Activated naive CD4-positive, alpha-beta T cell treated with anti-CD3 and anti-CD28 coated beads, Interleukin-2, amount 50 U/mL, for 72 hours (primary cell): ENCODE measurements around the gene HOXA11. TPM values are rescaled to one million over a fixed set of nuclear protein-coding genes. Genes with fewer than 3 reads are reported as not detected.

ENCODE experiments used
- ATAC-seq, 2 donors: fragments of 150-1000 bp; cut with Tn5 transposase; 2 replicates each; pipeline ENCODE4 v1.10.0; 2021; ENCODE audit warnings: mild to moderate bottlenecking in 2 of 2, moderate library complexity in 2 of 2
- DNase-seq, 2 donors: peaks; one replicate each; pipeline ENCODE4 v3.0.0; 2021 to 2022; ENCODE audit warnings: low spot score in 2 of 2
- H3K27ac Mint-ChIP-seq, 2 donors: one replicate each; pipeline ENCODE4 v1.8.0; 2022; ENCODE audit warnings: mild to moderate bottlenecking in 2 of 2, mixed read lengths in 2 of 2
- H3K36me3 Mint-ChIP-seq, 2 donors: one replicate each; pipeline ENCODE4 v1.8.0; 2022; ENCODE audit warnings: mixed read lengths in 2 of 2
- H3K9me3 Mint-ChIP-seq, 2 donors: one replicate each; pipeline ENCODE4 v1.8.0; 2022; ENCODE audit warnings: mixed read lengths in 2 of 2
- total RNA-seq, 2 donors: library from RNA; stranded (reverse); gene quantifications; one replicate each; pipeline ENCODE4 v1.2.3, GENCODE V29; 2022

HOXA11 gene
- total RNA-seq = not detected

DNA sequence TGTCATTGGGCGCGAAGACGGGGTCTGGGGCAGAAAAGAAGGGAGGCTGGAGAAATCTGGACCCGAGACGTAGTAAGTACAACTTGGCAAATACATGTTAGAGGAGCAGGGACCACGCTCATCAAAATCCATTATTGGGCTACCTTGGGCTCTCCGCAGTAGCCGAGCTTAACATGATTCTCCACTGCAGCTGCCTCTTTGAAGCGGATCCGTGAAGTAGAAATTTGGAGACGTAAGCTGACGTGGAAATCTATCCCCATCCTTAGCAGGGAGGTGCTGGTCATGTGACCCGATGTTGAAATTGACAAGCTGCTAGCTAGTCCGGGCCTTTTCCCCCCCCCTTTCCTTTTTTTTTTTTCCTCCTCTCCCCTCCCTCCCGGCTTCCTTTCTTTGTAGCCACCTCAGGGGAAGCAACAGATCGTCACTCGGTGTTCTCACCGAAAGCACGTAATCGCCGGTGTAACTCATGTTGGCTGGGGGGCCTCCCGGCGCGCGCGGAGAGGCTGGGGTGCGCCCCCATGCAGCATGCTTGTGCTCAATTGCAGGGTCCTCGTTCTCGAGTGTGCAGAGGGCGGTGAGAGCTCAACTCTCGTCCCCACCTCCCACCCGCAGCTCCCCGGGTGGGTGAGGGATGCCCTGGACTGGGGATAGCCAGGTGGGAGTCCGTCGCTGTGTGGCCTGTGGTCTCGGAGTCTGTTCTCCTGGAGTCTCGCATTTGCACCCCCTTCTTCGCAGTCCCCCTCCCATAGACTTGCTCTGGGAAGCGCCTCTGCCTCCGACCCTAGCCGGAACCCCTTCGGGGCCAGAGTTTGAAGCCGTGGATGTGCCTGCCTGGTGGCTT lies at the start of gene HOXA11:
Gene HOXA11 (minus strand): TSS at position 220 of the 841 bp plus-strand sequence. CDS start 88 bp downstream, at position 132.
- ATAC-seq = peak in 1 of 2 donors; percentile 14
- H3K27ac Mint-ChIP-seq = peak within 1 kb of the TSS in 1 of 2 donors; percentile 93

DNA sequence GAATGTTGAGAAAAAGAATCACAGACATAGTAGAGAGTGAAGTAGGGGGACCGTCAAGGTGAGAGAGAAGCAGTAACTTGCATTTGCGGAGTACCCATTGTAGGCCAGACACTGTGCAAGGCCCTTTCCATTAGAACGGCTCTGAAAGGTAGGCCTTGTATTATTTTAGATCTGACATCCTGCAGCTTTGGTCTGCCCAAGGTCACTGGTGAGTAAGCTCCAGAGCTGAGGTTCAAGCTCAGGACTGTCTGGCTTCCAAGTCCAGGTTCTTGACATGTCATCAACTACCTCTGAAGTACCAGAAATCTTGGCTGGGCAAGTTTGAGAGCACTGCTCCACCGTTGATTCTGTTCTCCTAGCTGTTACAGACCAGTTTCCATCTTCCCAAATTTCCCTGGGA lies 44.4 kb upstream of the HOXA11 start:
- ATAC-seq (no peak), DNase-seq (no peak)
- H3K27ac Mint-ChIP-seq = no peak overlapping the region
- no peaks in the 10 kb centered on the region for H3K9me3 Mint-ChIP-seq
- H3K36me3 Mint-ChIP-seq = no peaks in the 10 kb centered on the region

More for the DNA sequence above, at the start of gene HOXA11:
- Mint-ChIP-seq H3K9me3 (no peaks in the 10 kb centered on the region), H3K36me3 (peaks cover 0 to 15% of the 10 kb centered on the region in 2 donors)
- peak in 1 of 2 donors; percentile 45 for DNase-seq

DNA sequence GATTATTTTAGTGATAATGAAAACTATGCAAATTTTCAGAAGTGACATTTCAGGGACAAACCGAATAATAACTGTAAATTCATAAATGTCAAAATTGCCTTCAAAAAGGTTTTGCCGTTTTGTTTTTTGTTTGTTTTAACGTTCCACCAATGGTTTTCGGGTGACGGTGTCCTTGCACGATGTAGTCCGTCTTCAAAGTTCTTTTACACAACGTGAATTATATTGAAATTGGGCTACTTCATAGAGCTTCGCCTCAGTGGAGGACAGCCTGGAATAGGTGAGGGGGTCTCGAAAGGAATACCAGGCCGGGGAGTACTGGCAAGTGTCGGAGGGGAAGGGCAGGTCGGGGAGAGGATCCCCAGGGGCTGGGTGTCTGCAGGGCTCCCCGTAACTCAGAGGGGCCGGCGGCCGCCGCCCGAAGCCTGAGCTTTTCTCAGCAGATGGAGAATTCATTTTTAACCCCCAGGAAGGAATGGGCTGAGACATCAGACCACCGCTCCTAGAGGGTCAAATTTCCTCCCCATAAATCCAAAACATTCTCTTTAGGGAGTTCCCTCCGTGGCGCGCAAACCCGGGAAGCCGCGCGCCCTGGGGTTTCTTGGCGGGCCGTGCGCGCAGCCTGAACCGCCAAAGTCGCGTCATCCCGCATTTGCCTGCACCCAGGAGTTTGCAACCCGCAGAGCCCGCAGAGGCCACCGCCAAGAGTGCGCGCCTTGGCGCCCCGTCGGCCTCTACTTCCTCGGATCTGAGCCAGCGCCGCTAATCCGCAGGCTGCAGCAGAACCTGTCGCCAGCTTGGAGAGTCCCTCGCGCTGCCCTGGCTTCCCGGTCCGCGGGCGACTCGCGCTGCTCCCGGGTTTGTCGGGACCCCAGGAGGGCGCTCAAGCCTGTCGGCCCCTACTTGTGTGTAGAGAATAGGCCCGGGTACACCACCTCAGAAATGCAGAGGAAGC lies 40.2 kb upstream of the HOXA11 start:
- Mint-ChIP-seq H3K36me3 (no peaks in the 10 kb centered on the region), H3K27ac (no peak overlapping the region), H3K9me3 (no peaks in the 10 kb centered on the region)
- DNase-seq (no peak), ATAC-seq (no peak)

DNA sequence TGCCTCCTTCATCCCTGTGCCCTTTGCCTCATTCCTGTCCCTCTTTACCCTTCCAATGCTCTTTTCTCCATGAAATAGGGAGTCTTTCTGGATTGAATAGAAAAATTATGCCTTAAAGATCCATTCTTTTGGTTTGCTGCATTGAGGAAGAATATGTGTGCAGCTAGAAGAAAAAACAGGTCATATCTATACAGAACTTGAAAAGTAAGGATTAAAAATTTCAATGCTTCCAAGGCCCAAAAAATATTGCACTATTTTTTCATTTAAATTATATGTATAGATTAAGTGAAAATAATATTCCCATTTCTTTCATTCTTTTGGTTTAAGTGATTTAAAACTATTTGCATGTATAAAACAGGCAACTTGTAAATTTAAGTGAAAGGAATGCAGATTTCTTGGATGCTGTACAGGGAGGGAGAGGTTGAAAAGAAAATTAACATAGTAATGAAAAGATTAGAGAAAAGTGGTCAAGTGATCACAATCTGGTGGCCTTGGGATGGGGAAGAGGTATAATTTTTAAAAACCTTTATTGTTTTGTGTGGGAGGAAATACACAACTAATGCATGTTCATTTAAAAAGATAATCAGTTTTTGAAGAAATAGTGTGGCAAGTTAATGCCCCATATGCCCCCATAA lies 39.0 kb upstream of the HOXA11 start:
- no peaks in the 10 kb centered on the region for H3K36me3 Mint-ChIP-seq
- no peak for DNase-seq
- no peak overlapping the region for H3K27ac Mint-ChIP-seq
- ATAC-seq = no peak
- no peaks in the 10 kb centered on the region for H3K9me3 Mint-ChIP-seq

DNA sequence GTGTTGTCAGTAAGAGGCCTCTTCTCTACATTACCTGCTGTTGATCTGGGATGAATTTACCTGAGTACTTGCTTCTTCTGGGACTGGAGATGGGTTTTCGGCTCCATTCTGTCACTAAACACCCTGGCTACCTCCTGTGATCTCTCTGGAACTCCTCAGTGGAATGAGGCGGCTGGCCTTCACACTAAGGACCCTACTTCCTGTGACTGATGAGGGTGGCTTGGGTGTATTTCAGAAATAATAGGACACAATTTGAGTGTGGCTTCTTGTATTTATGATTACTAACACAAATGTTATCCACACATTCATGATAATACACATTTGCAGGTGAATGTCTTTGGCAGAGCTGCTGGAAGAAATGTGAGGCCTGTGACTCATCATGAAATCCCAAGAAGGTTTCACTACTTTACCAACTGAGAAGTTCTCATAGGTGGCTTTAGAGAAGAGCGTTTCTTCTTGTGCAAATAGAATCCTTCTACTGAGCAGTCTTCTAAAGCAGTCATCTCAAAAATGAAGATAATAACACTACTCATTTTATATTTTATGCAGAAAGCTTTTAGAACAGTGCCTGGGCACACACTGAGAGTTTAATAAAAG lies 36.3 kb upstream of the HOXA11 start:
- DNase-seq = no peak
- ATAC-seq = peak; percentile 18 to 89
- H3K27ac Mint-ChIP-seq = no peak overlapping the region
- no peaks in the 10 kb centered on the region for H3K36me3 Mint-ChIP-seq
- no peaks in the 10 kb centered on the region for H3K9me3 Mint-ChIP-seq

DNA sequence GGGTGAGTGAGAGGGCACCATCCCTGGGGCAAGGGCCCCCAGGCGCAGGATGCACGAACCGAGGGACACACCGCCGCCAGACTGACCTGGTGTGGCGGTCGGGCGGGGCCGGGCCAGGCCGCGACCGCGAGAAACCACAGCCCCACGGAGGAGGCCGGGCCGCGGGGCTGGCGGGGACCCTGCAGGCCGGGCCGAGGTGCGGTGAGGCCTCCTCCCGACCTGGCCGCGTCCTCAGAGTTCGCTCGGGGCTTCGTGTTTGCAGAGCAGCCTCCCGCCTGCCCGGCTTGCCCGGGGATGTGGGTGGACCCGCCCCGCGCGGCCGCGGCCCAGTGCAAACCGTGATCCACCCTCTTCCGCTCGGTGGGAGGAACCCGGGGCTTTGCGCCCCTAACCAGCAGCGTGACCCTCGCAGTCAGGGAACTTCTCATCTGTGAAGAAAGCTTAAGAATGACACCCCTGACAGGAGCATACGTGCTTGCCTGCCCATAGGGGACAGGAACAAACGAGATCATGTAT lies 35.5 kb upstream of the HOXA11 start:
- ATAC-seq (no peak), DNase-seq (no peak)
- no peak overlapping the region for H3K27ac Mint-ChIP-seq
- no peaks in the 10 kb centered on the region for H3K9me3 Mint-ChIP-seq
- no peaks in the 10 kb centered on the region for H3K36me3 Mint-ChIP-seq

DNA sequence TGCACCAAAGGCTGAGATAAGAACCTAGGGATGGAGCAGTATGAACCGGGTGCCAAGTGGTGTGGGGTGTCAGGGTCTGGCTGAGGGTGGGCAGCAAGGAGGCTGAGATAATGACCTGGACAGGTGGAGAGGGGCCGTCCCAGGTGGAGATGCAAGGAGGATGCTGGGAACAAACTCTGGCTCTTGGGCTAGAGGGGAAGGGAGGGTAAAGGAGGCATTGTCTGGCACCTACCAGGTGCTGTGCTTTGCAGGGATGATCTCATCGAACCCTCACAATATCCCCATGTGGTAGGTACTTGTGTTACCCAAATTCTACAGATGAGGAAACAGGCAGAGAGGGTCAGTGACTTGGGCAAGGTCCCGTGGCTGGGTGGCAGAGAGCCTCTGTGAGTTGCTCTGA lies 34.8 kb upstream of the HOXA11 start:
- DNase-seq (no peak), ATAC-seq (no peak)
- Mint-ChIP-seq H3K27ac (no peak overlapping the region), H3K36me3 (no peaks in the 10 kb centered on the region), H3K9me3 (no peaks in the 10 kb centered on the region)

DNA sequence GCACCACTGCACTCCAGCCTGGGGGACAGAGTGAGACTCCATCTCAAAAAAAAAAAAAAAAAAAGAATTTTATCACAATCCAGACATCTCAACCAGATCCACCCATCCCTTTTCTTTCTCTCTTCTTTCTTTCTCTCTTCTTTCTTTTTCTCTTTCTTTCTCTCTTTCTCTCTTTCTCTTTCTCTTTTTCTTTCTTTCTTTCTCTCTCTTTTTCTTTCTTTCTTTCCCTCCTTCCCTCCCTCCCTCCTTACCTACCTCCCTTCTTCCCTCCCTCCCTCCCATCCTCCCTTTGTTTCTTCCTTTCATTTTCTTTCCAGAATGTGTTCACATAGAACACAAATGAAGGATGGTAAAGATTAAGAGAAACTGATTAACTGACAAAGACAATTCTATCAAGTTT lies 32.9 kb upstream of the HOXA11 start:
- H3K27ac Mint-ChIP-seq = no peak overlapping the region
- no peak for DNase-seq
- no peak for ATAC-seq
- no peaks in the 10 kb centered on the region for H3K36me3 Mint-ChIP-seq
- H3K9me3 Mint-ChIP-seq = no peaks in the 10 kb centered on the region

DNA sequence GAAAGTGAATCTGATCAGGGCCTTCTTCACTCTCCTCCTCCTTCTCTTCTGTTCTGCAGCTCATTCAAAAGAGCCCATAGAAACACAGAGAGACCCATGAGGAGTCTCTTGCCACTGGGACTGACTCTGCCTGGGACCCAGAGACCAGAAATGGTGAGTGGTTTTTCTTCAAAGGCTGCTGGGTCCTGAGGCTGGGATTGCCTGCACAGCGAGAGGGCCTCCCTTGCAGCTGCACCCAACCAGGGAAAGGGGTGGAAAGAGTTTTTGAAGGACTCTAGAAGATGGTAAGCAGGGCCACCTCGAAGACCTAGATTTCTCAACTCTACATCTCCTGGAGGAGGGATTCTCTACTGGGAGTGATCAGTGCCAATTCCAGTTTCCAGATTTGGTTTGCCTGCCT lies 30.3 kb upstream of the HOXA11 start:
- ATAC-seq (no peak), DNase-seq (no peak)
- Mint-ChIP-seq H3K36me3 (no peaks in the 10 kb centered on the region), H3K27ac (no peak overlapping the region), H3K9me3 (no peaks in the 10 kb centered on the region)

DNA sequence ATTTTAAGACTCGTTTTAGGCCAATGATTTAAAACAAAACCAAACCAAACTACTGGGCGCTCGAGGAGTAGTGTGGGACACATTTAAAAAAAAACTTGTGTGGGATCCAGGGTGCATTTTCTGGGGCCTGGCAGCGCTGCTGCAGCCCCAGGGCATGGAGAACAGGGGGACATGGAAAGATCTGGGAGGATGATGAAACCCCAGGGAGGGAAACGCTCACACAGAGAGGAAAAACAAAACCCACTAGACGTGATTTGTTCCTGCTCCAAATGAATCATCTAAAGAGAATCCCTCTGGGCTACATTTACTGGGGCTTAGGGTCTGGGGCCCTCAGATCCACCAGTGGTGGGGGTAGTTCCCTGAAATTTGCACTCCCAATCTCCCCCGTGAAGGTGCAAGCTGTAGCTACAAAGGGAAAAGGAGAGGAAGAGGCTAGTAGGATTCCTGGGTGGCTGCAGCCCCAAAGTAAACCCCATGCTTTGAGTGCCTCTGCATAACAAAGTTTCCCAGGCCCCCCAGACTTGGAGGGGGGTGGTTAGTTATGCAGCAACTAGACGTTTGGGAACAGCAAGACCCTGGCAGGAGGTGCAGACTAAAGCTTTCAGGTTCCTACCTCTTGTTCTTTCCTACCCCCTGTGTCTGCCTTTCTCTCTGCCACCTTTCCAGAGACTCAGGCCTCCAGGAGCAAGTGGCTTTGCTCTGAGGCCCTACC lies 29.4 kb upstream of the HOXA11 start:
- no peak for ATAC-seq
- no peak for DNase-seq
- H3K27ac Mint-ChIP-seq = no peak overlapping the region
- H3K9me3 Mint-ChIP-seq = no peaks in the 10 kb centered on the region
- H3K36me3 Mint-ChIP-seq = no peaks in the 10 kb centered on the region

DNA sequence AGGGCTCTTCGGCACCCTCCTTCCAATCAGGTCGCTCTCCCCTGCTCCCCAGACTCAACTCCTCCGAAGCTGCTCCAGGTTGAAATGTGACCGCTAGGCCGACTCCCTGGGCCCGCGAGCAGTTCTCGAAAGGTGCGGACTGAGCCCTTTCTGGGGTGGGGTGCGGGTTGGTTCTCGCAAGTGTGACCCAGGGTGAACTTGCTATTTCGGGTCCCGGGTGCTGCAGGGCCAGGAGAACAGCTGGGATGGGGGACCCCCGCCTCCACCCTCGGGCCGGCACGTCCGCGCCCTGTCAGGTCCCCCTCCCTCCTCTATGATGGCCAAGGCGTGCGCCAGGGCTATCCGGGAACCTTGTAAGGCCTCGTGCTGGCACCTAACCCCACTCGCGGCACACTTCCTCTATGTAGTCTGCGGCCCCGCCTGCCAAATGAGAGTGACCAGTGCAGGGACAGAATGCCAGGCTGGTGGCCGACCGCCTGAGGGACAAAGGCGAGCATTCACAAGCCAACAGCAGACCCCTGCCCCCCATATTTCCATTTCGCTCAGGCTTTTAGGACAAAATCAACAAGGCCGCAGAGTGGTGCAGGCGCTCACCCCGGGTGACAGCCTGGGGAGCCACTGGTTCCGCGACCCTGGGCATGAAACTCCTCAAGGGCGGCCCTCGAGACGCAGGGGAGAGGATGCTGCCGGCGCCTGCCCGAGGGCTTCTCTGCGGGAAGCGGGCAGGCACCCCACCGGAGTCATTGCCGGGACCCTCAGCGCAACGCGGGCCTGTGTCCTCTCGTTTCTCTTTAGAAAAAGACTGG lies 28.6 kb upstream of the HOXA11 start:
- DNase-seq = no peak
- Mint-ChIP-seq H3K36me3 (no peaks in the 10 kb centered on the region), H3K9me3 (no peaks in the 10 kb centered on the region), H3K27ac (no peak overlapping the region)
- no peak for ATAC-seq

DNA sequence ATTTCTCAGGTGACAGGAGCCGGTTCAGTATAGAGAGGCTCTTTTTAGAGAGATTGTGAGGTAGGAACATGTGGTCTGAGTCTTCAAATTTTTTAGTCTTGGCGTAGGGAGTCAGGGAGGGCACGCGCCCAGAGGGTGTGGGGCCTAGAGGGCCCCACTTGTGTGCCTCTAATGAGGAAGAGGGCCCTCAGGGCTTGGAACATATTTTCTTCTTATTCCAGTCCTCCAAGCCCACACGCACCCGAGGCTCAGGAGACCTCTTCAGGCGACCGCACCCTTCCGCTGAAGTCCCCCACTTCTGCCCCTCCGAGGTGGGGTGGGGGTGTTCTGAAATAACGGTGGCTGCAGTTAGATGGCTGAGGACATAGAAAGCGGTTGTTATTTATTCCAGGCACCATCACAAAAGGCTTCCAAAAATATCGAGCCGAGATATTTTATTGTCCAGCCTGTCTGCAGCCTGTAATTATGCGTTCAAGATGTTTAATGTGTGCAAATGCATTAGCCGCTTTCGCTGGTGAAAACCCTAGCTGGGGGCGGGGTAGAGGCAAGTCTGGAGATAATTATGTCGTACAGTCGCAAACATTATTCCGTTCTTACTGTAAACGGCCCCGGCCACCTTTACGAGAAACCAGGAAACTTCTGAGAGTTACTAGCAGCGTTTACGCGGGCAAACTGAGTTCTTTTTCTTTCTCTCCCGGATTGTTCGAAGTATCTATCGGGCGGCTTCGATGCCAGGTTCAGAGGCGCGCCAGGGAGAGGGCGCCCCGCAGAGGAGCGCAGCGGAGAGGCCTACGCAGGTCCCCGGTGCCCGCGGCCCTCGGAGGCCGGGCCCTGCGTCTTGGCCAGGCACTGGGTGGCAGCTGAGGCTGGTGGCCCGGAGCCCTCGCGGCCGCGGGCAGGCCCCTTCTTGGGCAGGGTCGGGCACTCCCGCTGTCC lies 27.7 kb upstream of the HOXA11 start:
- H3K36me3 Mint-ChIP-seq = no peaks in the 10 kb centered on the region

DNA sequence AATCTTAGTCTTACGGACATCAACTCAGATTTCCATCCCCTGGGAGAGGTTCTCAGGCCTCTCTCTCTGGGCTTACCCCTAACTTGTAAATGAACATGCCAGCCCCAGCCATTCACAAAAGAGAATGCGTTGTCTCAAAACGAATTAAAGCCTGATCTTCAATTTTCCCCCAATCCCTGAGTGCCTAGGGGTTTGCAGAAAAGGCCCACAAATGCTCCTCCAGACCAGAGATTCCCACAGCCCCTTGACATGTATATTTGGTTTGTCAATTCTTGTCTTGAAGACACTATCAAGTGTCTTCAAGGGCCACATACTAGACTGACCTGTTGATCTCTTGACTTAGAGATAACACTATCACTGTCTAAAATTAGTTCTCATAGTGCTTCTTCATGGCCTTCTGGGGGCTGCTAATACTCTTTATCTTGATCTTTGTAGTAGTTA lies 26.8 kb upstream of the HOXA11 start:
- Mint-ChIP-seq H3K36me3 (no peaks in the 10 kb centered on the region), H3K27ac (no peak overlapping the region), H3K9me3 (no peaks in the 10 kb centered on the region)
- DNase-seq = no peak
- no peak for ATAC-seq

More for the DNA sequence above, 27.7 kb upstream of the HOXA11 start:
- ATAC-seq = peak in 1 of 2 donors; percentile 52
- no peak for DNase-seq
- Mint-ChIP-seq H3K27ac (no peak overlapping the region), H3K9me3 (no peaks in the 10 kb centered on the region)

DNA sequence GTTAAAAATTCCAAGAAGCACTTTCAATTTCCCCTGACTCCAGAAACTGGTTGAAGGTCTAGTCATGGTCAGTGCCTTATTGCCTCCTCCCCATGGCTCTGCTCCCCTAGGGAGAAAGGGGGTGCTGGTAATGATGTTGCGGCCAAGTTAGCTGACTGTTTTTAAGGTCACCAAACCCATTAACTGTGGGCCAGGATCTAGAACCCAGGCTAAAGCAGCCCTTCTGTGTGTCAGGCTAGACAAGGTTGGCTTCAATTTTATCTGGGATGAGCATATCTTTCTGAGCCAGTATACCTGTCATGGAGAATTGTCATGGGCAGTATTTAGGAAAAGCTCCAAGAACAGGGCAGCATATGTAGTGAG lies 26.0 kb upstream of the HOXA11 start:
- ATAC-seq = no peak
- Mint-ChIP-seq H3K36me3 (no peaks in the 10 kb centered on the region), H3K9me3 (no peaks in the 10 kb centered on the region), H3K27ac (no peak overlapping the region)
- DNase-seq = no peak
